Measurements from ENCODE around the gene APCDD1.
"Not testable (repeated sequence)": the region's sequence is repeated elsewhere in the genome, so short reads cannot be mapped to it uniquely, and the experiment has no call there.

The APCDD1 gene

DNA sequence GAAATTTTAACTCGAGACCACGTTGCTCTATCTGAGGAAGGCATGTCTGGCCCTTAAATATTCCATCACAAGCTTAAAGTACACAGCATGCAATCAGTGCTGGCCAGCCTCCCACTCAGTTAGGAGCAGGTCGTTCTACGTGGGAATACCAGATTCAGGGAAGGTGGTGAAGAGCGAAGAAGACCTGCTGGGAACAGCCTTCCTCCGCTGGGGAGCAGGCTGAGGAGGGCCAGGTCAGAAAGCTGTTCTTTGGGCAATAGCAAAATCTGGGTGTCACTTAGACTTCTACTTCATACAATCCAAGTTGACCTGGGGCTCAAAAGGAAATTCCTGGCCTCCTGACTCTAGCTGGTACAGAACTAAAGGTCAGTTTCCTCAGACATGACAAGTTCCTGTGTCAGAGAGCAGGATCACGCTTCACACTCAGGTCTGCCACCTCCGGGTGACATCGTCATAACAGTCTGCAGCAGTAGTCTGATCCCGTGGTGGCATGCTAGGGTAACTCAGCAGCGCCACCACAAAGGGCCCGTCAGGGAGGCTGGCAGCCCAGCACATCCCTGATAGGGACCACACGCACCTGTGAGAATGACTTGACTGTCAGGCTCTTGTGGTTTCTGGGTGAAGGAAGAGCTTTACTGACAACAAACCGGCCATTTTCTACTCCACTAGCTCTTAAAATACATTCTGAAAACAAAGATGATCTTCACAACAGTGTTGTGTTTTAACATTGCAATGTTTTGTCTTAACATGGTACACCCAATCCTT is 36.1 kb downstream of the APCDD1 start:
- peak; percentile 22 for DNase-seq (ENCODE audit: low read depth)

DNA sequence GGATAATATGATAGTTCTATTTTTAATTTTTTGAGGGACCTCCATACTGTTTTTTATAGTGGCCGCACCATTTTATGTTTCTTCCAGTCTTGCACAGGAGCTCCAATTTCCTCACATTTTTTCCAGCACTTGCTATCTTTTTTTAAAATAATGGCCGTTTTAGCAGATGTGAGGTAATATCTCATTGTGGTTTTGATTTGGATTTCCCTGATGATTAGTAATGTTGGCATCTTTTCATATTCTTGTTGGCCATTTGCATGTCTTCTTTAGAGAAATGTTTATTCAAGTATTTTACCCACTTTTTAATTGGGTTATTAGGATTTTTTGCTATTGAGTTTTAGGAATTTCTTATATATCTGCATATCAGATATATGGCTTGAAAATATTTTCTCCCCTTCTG is 41.5 kb downstream of the APCDD1 start:
- DNase-seq (ENCODE audit: low read depth), result no peak

DNA sequence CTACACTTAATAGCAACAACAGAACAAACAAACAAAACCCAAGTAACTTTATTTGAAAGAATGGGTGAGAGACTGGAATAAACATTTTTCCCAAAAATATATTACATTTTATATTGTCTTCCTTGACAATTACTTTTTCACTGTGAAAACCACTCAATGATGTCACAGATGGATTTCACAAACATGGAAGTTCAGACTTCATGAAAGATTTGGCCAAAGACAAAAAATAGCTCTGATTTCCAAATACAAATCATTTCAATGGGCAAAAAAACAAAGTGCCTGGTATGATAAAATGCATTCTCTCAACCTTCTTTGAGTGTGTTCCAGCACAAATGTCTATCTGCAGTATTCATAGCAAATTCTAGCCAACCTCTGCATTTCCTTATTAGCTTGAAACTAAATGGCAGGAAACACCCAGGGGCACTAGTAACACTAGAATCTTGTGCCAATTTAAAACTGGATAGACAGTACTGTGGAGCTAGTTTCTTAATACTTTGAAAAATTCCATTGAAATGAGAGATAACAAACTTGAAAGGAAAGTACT is 42.8 kb downstream of the APCDD1 start:
- no peak for DNase-seq (ENCODE audit: low read depth)

DNA sequence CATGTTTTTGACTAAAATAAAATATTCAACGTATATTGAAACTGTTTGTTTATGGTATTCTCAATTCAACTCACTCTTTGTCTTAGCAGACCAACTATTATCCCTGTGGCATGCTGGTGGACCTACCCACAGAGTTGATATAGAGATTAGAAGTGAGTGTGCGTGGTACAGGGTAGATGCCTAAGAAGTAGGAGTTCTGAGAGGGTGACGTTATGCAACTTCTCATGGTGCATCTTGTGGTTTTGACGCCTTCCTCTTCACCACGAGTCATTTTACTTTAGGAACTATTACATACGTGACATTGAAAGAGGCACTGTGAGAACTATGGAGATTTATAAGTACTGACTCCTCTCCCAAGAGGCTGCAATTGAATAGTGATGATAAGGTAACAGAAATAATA is 44.8 kb downstream of the APCDD1 start:
- no peak for DNase-seq (ENCODE audit: low read depth)

DNA sequence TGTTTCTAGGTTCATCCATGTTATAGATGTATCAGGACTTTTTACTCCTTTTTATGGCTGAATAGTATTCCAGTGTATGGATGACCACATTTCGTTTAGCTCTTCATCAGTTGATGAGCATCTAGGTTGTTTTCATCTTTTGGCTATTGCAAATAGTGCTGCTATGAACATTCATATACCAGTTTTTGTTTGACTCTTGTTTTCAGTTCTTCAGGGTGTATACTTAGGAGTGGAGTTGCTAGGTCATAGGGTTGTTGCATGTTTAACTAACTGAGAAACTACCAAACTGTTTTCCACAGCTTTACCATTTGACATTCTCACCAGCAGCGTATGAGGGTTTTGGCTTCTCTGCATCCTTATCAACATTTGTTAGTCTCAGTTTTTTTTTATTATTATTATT is 45.6 kb downstream of the APCDD1 start:
- DNase-seq (ENCODE audit: low read depth), result no peak

DNA sequence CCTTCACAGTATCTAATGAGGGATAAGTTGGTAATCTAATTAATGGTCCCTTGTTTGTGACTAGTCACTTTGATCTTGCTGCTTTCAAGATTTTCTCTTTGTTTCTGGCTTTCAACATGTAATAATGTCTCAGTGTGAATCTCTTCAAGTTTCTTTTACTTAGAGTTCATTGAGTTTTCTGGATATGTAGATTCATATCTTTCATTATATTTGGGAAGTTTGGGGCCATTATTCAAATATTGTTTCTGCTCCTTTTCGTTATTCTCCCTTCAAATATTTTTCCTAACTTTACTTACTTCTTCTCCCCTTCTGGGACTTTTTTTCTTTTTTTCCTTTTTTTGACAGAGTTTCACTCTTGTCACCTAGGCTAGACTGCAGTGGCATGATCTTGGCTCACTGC is 50.3 kb downstream of the APCDD1 start:
- DNase-seq (ENCODE audit: low read depth), result no peak

DNA sequence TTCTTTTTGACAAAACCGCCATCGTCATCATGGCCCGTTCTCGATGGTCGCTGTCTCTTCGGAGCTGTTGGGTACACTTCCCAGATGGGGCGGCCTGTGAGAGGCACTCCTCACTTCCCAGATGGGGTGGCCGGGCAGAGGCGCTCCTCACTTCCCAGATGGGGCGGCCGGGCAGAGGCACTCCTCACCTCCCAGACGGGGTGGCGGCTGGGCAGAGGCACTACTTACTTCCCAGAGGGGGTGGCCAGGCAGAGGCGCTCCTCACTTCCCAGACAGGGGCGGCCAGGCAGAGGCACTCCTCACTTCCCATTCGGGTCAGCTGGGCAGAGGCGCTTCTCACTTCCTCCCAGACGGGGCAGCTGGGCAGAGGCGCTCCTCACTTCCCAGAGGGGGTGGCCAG is 51.5 kb downstream of the APCDD1 start:
- not testable (repeated sequence) for DNase-seq (ENCODE audit: low read depth)

DNA sequence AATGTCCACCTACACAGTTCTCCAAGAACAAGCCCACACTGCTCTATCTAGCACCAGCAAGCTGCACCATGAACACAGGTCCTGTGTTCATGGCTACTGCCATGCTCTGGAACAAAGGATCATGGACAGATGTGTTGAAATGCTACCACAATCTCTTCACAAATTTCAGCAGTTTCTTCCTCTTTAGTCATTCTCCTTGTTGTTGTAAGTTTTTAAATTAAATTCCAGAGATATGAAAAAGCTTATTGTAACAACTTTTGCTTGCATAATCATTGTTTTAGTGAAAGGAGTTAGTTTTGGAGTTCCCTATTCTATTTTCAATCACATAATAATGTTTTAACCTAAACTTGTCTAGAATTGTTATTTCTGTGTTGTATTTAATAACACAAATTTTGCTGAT is 54.2 kb downstream of the APCDD1 start:
- DNase-seq (ENCODE audit: low read depth), result no peak

DNA sequence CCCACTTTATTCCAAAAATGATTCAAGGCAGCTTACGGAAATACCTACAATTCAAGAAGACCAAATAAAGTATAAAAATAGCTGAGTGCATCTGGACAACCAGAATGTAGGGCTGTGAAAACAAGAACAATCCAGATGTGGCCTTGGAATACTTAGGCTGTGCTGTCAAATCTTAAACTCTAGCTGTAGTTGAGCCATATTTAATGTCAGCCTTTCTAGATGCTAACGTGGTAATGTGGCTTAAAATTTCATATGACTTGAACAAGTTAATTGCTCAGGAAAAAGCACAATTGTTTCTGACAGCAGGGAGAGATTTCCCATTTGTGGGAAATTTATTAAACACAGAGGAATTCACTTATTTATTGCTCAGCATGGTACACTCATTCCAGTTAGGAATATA is 56.8 kb downstream of the APCDD1 start:
- no peak for DNase-seq (ENCODE audit: low read depth)

DNA sequence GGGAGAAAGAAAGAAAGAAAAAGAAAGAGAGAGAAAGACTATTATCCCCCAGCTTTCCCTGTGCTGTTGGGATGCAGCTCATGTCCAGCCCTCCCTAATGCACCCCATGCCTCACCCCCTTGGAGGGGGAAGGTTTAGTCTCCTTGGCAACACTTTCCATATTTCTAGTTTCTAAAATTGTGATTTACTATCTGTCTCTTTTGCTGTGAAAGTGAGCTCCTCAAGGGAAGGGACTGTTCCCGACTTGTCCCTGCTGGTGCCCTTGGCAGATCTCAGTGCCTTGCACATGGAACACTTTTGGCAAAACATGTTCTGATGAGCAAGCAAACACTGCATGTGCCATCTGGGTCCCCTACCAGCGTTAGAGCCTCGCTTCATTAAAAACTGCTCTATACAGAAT is 59.6 kb downstream of the APCDD1 start:
- no peak for DNase-seq (ENCODE audit: low read depth)

DNA sequence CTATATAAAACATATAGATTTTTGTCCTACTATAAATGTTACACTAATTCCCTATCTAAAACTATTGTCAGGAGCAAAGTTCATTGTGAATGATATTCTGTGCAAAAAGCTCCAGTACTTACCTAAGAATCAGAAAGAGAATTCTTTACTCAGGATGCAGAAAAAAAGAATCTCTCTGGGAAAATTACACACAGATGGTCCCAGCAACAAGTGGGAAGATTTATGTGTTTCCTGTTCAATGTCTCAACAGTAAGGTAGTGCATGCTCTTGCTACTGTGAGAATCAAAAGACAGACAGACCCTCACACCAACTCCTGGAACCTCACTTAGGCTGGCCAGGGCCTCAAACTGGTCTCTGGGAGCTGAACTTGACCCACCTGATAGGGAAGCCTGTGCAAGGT is 60.2 kb downstream of the APCDD1 start:
- no peak for DNase-seq (ENCODE audit: low read depth)

DNA sequence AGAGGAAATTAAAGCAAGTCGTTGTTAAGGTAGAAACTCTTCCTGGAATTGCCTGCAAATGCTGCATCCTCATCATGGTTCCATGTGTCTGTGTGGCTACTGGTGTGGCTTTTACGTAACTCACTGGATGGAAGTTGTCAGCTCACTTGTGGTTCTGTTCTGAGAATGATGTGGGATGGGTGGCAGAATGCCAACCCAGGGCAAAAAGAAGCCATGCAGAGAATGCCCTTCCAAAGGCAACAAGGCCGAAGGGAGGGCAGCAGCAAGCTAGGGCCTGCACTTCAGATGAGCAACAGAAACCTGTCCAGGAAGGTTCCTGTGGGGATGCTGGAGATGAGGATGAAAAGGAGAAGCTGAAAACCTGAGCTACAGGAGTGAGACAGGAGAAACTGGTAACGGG is 61.0 kb downstream of the APCDD1 start:
- DNase-seq (ENCODE audit: low read depth), result no peak

DNA sequence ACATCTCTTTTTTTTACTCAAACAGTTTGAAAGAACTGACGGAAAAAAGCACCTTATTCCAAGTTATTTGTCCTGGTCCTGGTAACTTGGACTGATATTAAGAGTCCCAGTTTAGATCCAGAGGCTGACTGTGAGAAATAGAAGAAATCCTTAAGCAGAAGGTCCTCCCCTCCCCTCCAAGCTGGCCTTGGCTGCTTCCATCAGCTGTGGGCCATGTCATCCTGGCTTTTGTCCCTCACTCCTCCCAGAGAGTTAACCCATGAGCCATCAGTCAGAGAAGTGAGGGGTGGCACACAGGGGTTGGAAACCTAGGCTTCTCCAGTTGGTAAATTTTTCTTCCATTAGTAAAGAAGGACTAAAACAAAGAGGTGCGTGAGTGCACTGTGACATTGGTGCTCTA is 61.6 kb downstream of the APCDD1 start:
- no peak for DNase-seq (ENCODE audit: low read depth)

DNA sequence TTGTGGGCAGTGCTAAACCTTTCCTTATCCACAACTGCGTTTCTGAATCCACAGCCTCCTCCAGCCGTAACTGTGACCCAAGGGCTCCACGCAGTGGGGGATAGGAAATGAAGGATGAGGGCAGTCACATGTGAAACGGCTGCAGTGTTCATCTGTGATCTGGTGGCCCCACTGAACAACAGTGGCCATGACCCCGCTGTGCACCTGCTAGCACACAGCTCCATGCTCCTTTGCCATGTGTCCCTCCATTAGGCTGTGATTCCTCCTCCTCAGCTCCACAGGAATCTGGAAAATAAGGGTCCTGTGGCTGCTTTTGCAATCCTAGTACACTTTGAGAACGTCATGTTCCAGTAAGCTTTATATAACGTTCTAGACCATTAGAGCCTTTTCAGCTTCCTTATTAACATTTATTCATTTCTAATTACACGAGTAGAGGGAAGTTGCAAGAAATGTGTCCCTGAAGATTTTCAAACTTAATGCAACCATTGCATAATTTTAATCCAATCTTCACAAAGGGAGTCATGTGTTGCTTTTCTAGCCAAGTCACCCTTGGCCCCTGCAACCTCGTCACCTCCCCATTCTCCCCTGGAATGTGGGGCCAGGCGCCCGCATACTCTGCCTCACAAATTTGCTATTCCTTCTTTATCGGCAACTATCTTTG is 64.3 kb downstream of the APCDD1 start:
- DNase-seq (ENCODE audit: low read depth), result no peak

DNA sequence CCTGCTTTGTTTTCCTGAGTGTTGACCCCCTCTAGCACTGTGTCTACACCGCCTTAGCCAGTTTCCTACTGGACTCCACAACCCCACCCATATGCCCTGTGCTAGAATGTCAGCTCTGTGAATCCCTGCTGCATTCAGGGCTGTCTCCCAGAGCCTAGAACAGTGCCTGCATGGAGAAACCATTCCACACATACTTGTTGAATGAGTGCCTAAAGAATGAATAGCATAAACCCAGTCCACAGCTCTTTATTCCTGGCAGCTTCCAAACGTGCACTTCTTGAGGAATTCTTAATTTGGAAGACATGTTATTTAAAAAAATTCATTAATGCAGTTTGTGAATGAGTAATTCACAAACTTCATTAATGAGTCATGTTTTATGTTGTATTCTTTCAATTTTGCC is 64.9 kb downstream of the APCDD1 start:
- no peak for DNase-seq (ENCODE audit: low read depth)

DNA sequence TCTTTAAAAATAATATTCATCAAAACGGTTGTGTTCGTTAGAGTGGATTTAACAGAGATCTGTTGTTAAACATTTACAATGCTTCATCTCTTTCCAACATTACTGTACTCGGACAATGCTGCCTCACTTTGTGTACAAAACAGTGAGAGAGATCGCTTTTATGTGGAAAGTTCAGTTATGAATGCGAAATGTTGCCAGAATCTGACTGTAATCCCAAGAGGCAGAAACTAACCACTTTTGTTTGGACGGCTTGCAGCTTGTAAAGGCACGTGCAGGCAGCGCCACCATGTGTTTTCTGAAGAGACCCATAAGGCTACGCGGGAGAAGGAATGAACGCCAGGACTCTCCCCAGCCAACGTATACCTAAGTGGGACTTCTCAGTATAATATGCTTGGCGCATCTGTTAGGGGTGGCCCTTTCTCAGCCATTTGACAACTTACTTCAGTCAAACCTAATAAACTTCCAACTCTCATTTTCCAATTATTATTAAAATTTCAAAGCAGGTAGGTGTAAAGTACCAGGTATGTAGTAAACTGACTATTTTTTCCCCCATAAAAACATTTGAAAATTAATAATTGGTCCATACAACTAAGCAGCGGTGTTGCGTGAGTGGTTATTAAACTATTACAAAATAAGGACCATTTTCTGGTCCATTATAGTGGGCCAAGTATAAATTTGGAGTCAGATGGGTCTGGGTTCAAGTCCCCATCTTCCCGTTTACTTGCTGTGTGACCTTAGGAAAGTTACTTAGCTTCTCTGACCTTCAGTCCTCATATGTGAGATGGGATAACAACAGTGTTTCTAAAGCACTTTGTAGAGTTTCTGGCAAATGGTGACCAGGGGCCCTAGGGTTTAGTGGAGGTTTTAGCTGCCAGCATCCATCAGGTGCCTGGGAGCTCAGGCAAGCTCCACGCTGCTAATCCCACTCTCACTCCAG is 65.8 kb downstream of the APCDD1 start:
- DNase-seq (ENCODE audit: low read depth), result peak; percentile 28

DNA sequence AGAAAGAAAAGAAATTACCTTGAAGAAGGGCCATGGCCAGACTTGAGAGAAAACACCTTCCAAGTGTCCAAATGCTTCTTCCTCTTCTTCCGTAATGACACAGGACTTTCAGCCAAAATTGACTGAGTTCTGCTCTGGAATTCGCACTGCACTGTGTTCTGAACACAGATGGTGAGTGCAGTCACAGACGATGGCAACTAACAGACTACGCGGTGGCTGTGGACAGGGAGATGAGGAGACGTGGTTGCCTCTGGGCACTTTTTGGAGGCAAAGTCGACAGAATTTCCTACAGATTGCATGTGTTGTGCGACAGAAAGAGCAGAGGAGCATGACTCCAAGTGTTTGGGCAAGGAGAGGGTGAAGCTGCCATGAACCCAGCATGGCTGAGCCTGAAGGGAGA is 67.1 kb downstream of the APCDD1 start:
- DNase-seq (ENCODE audit: low read depth), result no peak

DNA sequence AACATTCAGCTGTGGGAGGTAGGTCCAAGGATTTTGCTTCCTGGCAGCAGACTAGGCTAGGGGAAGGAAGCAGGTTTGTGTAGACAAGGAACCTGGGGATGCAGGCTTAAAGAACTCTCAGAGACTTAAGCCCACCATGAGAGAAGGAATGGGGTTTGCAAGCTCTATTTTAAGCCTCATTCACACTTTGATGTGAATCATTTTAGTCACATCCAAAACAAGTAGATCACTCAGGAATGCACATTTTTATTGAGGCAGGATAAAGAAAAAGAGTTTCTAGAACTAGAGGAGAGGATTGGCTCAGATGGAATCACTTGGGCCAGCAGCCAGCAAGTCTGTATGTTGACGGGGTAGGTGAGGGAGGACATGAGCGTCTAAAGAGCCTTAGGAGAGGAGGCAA is 68.1 kb downstream of the APCDD1 start:
- DNase-seq (ENCODE audit: low read depth), result no peak

DNA sequence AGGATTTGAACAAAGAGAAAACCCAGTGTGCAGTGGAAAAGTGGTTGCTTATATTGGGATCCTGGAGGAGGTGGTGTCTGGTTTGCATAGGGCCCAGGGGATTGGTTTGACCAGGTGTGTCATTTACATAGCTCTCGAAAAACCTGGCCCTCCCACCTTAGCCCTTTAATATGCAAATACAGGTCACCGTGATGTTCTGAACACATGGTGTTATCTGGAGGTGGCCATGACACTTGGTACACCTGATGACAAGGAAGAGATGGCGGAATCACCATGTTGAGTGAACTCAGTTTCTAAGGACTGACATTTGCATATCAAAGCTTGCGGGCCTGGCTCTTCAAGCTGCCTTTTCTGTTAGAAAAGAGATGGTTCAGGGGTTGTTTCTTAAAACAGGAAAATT is 69.1 kb downstream of the APCDD1 start:
- no peak for DNase-seq (ENCODE audit: low read depth)

DNA sequence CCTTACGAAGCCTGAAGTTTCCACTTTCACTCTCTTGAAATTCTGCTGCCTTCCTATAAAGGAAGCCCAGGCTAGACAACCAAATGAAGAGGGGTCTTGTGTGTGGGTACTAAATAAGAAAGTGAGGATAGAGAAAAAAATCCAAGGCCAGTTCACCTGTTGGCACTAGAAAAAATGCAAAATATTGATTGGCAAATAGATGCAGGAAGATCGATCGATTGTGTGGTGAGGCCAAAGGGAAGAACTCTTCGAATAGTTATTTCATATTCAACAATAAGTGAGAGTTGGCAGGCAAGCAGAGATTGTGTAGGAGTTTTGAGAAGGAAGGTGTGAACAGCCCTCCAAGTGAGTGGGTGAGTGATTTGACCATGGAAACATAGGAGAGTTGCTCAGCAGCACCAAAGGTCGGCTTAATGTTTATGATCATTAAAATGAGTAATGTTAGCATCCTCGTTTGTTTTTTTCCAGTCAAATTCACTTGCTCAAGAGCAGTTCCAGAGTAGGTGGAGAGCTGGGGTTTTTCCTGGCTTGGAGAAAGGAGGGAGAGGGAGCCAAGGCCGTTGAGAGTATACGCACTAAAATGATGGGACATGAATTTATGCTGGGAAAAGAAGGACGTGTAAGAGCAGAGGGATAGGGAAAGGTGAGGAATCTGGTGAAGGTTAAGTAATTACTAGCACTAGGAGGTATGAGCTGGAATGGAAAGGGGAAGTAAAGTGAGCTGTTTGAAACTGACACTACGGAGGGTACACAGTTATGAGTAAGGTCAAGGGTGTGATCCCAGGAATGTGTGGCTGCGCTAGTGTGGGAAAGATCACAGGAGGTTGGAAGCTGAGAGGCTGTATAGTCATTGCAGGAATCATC is 70.3 kb downstream of the APCDD1 start:
- DNase-seq (ENCODE audit: low read depth), result no peak

DNA sequence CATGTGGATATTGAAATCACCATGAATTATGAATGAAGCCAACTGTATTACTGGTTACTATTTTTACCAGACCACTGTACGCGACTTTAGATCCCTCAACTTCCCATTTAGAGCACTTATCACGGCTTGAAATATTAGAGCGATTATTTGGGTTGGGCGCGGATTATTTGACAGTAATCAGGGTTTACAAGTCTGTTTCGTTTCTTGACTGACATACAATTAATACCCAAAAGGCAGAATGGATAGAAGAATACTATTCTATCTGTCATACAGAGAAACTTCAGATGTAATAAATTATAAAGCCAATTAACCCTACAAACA is 70.9 kb downstream of the APCDD1 start:
- DNase-seq (ENCODE audit: low read depth), result no peak
